Retinal pigment epithelial cell (primary cell): ENCODE measurements around the gene CSMD2.

Experiments
- DNase-seq: peaks from one replicate; pipeline ENCODE4 v3.0.0-alpha.2; 2010; ENCODE audit warnings: low read depth
- H3K4me3 ChIP-seq: 2 replicates; pipeline ENCODE4 v1.5.1; 2011; ENCODE audit warnings: mild to moderate bottlenecking, low read length, control low read depth, moderate library complexity
- TF ChIP-seq, protein P1 (sequence below): conservative IDR thresholded peaks from 2 replicates; pipeline ENCODE4 v1.5.1; 2011; ENCODE audit warnings: low read depth, low read length, control low read depth, inconsistent platforms

Gene CSMD2

DNA sequence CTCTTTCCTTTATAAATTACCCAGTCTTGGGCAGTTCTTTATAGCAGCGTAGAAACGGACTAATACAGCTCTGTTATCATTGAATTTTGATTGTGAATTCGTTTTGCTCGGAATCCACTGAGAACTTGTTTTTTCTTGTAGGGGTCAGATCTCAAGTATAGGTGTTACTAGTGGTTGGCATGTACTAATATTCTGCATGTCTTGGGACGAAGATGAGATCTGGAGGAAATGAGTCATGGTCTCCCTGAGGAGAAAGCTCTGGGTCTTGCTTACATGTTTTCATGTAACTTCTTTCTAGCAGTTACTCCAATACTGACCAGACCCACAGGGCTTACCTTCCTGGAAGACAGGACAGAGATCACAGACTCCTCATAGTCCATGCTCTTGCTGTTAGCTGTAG is 662.3 kb downstream of the CSMD2 start:
- TF ChIP-seq, protein P1, sequence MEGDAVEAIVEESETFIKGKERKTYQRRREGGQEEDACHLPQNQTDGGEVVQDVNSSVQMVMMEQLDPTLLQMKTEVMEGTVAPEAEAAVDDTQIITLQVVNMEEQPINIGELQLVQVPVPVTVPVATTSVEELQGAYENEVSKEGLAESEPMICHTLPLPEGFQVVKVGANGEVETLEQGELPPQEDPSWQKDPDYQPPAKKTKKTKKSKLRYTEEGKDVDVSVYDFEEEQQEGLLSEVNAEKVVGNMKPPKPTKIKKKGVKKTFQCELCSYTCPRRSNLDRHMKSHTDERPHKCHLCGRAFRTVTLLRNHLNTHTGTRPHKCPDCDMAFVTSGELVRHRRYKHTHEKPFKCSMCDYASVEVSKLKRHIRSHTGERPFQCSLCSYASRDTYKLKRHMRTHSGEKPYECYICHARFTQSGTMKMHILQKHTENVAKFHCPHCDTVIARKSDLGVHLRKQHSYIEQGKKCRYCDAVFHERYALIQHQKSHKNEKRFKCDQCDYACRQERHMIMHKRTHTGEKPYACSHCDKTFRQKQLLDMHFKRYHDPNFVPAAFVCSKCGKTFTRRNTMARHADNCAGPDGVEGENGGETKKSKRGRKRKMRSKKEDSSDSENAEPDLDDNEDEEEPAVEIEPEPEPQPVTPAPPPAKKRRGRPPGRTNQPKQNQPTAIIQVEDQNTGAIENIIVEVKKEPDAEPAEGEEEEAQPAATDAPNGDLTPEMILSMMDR = no peak
- DNase-seq = no peak
- no peak overlapping the region for H3K4me3 ChIP-seq

DNA sequence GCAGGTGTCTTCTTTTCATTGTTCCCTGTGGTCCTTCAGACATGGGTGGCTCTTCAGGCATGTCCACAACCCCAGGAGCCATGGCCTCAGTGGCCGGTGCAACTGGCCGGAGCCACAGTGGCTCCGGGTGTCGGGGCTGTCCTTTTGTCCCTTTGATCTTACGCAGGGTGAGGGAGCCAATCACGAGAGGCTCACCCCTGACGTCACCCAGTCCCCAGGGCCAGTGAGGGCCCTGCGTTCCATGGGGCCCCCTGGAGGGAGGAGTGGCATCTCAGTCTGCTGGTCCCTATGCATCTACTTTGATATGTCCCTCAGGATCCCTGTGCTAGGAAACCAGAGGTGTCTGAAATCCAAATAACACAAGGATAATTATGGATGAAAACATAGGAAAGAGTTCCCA is 663.3 kb downstream of the CSMD2 start:
- TF ChIP-seq, protein P1 = no peak
- H3K4me3 ChIP-seq = no peak overlapping the region
- no peak for DNase-seq

DNA sequence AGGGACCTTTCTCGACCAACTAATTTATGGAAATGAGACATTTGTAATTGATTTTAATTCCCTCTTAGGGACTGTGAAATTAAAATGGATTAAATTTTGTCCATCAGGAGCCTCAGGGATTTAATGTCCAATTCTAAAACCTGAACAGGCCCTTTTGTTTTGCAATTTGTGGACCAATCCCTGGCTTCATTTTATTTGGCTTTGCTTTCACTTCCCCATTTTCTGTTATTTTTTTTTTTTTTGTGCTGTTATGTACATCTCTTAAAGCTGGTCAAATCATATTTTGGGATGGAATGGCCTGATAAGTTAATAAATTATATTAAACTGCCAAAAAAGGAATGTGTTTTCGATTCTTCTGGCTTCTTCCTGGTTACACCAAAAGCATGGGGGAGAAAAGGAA is 663.7 kb downstream of the CSMD2 start:
- no peak overlapping the region for H3K4me3 ChIP-seq
- TF ChIP-seq, protein P1 = no peak
- DNase-seq = no peak

DNA sequence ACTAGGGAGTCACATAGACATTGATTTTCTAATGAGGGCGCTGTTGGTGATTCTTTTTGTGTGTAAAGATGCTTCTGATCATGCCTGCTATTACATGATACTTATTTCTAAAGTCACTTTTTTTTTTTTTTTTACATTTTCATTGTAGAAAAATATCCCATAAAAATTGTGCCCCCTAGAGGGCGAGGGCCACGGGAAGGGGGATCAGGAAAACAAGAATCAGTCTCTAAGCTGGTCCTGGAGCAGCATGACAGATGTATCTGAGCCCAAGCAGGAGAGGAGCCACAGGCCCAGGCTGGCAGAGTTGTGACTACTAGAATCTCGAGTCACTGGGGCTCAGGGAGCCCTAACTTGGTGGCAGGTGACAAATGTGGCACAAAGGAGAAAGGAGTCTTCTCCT is 664.5 kb downstream of the CSMD2 start:
- TF ChIP-seq, protein P1 = peak; percentile 64
- no peak for DNase-seq
- H3K4me3 ChIP-seq = no peak overlapping the region

DNA sequence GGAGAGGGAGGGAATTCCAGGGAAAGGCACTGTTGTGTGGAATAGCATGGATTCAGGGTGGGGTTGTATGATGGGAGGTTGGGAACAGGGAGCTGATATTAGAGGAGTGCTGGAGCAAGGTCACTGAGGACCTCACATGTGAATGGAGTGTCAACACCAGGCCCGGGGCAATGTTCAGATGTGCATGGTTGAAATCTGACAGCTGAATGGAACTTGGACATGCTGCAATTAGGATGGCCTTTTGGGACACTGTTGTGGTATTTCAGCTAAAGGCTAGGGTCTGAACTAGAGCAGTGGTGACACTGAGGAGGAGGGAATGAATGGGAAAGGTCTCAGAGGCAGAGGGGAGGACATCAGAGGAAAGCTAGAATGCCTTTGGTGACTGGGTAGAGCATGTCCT is 667.6 kb downstream of the CSMD2 start:
- DNase-seq = no peak
- H3K4me3 ChIP-seq = no peak overlapping the region
- TF ChIP-seq, protein P1 = no peak

DNA sequence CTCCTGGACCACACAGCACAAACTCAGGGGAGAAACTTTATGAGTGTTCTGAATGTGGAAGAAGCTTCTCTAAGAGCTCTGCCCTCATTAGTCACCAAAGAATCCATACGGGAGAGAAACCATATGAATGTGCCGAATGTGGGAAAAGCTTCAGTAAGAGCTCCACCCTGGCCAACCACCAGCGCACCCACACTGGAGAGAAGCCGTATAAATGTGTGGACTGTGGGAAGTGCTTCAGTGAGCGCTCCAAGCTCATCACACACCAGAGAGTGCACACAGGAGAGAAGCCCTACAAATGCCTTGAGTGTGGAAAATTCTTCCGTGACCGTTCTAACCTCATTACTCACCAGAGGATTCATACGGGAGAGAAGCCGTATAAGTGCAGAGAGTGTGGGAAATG is 670.1 kb downstream of the CSMD2 start:
- TF ChIP-seq, protein P1 = no peak
- no peak overlapping the region for H3K4me3 ChIP-seq
- no peak for DNase-seq

DNA sequence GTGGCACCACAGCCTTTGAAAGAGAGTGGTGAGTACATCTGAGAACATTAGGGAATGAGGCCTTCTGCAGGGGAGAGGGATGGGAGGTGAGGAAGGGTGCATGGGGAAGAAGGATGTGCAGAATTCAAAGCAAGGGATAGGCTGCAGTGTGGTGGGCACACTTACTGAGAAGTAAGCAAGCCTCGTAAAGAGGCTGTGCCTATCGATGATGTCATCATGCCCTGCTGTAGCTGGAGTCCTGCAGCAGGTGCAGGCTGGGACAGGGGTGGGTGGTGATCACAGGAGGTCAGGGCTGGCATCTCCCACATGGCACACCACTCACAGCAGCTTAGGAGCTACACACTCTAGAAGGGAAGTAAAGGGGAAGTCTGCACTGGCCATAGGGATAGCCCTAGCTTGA is 676.4 kb downstream of the CSMD2 start:
- no peak for DNase-seq
- TF ChIP-seq, protein P1 = no peak
- no peak overlapping the region for H3K4me3 ChIP-seq
